Glomerular endothelial cell (primary cell): Measurements from ENCODE around the gene NSMF. TPM values are rescaled to one million over a fixed set of nuclear protein-coding genes. Genes with fewer than 3 reads are reported as not detected.
A peak's percentile ranks its signal among the peaks of the same experiment; 100 is the strongest.

ENCODE experiments used
- DNase-seq: peaks from one replicate; pipeline ENCODE4 v3.0.0-alpha.2; 2011; ENCODE audit warnings: low read depth, low spot score; ENCODE audit errors: extremely low read depth
- total RNA-seq: library from RNA; depleted of rRNA; stranded (reverse); fragments of >200 nt; gene quantifications from 2 replicates; pipeline ENCODE4 v1.2.3, GENCODE V29; 2015

NSMF gene
- total RNA-seq, 1 donor from 2014 or later = 53.7 TPM

- DNase-seq = no peak
These were observed 33.6 kb upstream of the NSMF start for GRCh38 chr9:137492464-137493363.

DNA sequence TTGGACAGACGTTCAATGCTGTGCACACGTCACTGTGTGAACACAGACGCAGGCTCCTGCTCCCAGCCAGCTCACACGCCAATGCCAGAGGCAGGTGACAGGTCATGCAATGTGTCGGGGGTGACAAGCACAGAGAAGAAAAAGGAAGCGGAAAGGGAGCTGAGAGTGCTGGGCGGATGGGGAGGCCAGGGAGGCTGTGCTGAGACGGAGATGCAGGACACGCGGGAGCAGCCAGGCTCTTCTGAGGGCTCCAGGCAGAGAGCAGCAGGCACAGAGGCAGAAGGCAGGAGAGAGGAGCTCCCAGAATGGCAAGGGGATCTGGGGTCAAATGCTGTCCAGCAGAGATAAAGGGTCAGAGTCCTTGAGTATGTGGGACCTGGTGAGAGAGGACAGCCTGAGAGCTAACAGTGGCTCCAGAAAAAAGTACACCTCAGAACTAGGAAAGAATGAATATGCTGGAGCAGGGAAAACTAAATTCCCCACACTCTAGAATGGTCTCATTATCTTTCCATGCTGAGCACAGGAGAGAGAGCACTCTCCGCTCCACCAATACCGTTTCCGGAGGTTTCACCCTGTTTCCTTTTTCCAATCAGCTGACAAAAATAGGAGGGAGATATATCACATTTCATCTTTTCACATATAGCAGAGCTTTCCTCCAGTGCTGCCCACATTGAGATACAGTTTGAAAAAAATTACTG is 32.8 kb upstream of the NSMF start:
- no peak for DNase-seq

DNA sequence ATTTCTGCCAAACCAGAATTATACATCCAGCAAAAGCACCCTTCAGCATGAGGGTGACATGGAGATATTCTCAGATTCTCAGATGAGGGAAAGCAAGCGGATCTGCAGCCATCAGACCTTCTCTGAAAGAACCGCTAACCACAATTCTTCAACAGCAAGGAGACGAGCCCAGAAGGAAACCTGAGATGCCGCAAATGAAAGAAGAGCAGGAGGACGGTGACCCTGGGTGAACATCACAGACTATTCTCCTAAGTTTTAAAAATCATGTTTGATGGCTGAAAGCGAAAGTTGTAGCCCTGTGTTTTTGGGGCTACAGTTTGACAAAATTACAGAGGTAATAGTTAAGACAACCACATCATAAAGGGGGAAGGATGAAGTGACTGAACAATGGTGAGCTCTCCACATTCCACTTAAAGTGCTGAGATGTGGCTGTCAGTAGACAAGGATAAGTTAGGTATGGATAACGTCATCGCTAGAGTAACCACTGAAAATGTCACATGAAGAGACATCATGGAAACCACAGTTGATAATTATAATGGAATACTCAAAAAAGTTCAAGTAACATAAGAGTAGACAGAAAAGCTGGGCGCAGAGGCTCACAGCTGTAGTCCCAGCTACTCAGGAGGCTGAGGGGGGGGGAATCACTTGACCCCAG is 31.5 kb upstream of the NSMF start:
- DNase-seq = no peak

- DNase-seq = no peak
These were observed 29.8 kb upstream of the NSMF start for GRCh38 chr9:137488906-137489305.

- no peak for DNase-seq
These were observed 29.2 kb upstream of the NSMF start for GRCh38 chr9:137488327-137488653.

DNA sequence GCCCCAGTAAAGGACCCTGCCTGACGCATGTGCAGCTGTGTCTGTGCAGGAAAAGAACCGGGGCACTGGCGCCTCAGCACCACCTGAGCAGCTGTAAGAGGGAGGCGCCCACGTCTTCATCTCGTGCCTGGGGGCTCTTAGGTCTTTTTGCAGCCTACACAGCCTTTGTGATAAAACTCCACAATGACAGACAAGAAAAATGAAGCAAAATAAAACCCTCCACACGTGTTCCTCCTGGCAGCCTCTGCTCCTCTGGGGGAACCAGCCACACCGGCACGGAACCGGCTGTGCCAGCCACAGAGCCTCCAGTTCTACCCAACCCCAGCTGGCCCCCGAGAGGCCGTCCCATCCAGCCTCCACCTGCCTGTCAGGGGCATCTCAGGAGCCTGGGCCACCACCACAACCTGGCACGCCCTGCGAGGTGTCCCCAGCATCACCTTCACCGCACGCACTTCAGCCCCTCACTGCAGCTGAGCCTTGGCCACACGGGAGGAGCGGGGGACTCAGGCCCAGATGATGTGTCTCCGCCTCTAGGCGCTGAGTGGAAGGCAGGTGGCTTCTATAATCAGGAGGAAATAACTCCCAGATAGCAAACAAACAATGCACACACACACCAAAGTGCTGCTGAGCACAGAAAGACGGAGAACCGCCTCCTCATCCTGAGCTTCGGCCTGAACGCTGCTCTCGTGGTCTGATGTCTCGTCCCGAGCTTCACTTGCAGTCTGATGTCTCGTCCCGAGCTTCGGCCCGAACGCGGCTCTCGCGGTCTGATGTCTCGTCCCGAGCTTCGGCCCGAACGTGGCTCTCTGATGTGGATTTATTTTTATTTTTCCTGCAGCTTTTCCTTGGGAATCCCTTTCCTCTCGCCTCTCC is 28.6 kb upstream of the NSMF start:
- no peak for DNase-seq

DNA sequence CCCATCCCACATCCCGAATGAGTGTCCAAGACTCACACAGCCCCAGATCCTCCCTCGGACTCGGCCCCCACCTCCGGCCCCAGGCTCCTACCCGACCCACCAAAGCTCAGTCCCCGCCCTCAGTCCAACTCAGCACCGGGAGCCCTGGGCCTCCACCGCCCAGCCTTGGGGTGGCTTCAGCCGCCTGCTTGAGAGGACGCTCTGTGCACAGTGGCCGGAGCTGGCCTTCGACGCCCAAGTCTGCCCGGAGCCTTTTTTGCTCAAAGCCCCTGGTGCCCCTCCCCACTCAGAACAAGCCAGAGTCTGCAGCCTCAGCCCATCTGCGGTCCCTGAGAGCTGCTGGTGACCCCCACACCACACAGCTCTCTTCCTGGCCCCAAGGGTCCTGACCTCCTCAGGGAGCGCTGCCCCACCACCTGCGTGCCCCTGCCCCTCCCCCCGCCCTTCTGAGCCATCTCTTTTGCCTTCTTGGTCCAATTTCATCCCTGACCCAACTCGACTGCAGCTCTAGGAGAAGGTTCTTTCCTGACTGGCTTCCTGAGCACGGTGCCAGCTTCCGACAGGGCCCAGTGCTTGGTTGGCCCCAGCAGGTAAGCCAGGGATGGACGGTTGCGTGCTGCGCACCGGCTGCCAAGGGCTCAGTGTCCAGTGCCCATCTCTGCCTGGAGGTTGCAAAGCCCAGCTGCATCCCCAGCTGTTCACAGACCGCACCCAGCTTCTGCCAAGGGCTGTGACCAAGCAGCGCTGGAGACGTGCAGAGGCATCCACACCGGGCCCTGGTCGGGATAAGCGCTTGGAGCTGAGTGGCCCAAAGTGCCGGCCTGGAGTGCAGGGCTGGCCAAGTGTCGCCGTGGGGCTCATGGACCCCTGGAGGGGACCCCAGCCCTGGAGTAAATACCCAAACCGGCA is 27.7 kb upstream of the NSMF start:
- no peak for DNase-seq

GRCh38 chr9:137486141-137486490 is 27.0 kb upstream of the NSMF start:
- DNase-seq = no peak

- no peak for DNase-seq
These were observed 26.4 kb upstream of the NSMF start for GRCh38 chr9:137485343-137486140.

- DNase-seq = no peak
These were observed 25.6 kb upstream of the NSMF start for GRCh38 chr9:137484551-137485315.

DNA sequence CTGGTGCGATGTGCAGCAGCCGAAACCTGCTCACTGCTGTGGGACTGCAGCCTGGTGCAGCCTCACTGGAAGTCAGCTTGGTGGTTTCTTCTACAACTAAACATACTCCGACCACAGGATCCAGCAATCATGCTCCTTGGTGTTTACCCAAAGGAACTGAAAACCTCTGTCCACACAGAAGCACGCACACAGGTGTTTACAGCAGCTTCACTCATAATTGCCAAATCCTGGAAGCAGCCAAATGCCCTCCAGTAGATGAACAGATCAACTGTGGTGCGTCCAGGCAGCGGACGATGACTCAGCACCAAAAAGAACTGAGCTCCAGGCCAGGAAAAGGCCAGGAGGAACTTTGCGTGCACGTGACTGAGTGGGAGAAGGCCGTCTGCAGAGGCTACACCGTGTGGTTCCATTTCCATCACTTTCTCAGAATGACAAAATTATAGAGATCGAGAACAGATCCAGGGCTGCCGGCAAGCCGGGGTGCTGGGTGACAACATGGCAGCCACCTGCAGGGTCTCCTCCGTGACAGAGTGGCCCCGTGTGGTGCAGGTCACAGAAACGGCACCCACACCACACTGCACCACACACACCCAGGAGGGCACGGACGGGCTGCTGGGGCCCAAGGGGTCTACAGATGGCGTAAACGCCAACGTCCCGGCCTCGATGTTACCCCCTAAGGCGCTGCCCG is 23.1 kb upstream of the NSMF start:
- DNase-seq = peak; percentile 29

- DNase-seq = no peak
These were observed 21.9 kb upstream of the NSMF start for GRCh38 chr9:137480686-137481683.

GRCh38 chr9:137479892-137480685 is 21.0 kb upstream of the NSMF start:
- no peak for DNase-seq

- no peak for DNase-seq
These were observed 20.1 kb upstream of the NSMF start for GRCh38 chr9:137478962-137479861.

- no peak for DNase-seq
These were observed 19.5 kb upstream of the NSMF start for GRCh38 chr9:137478613-137478961.
